ENCODE results near the gene CALN1. TPM values are rescaled to one million over a fixed set of nuclear protein-coding genes. Genes with fewer than 3 reads are reported as not detected.

Gene CALN1
- total and polyA plus RNA-seq, 2 experiments from 2014 or later = 7.6 to 14.5 TPM

DNA sequence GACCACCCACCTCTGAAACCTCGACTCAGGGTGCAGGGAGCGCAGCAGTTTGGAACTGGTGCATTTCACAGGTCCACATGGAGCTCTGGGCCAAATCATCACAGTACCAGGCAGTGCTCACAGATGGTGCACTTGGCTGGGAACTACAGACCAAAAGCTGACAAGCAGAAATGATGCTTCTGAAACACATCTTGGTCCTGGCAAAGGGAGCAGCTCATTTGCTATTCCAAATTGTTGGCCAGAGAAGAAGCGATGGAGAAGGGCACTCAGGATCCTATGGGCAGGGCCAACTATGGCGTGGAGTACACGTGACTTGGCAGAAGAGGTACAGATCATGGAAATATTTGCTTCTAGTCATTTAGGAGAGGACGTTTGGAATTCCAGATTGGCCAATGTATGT, 383.9 kb downstream of the CALN1 start:
- DNase-seq (ENCODE audit: low spot score) (no peak), ATAC-seq (no peak)
- Histone ChIP-seq H4K20me1 (replicated peaks; ENCODE audit: insufficient read depth) (no peaks in the 10 kb centered on the region), H3K9me2 (ENCODE audit: insufficient read depth) (peaks cover 7% of the 10 kb centered on the region), H3F3A (replicated peaks; ENCODE audit: low read depth) (no peaks in the 10 kb centered on the region), H3K4me3 (no peak overlapping the region), H2AFZ (no peak overlapping the region), H3K36me3 (ENCODE audit: insufficient read depth) (no peaks in the 10 kb centered on the region), H3K27me3 (ENCODE audit: insufficient read depth) (no peaks in the 10 kb centered on the region), H3K79me2 (replicated peaks; ENCODE audit: insufficient read depth) (no peaks in the 10 kb centered on the region), H3K27ac (ENCODE audit: low read depth) (no peak overlapping the region), H3K4me1 (ENCODE audit: insufficient read depth) (0 out of 2 replicates have a peak, but pooled peaks cover 9% of the 10 kb centered on the region), H3K4me2 (no peak overlapping the region)
- Mint-ChIP-seq H3K9me3 (no peaks in the 10 kb centered on the region), H3K4me3 (no peak overlapping the region), H3K27me3 (ENCODE audit: insufficient read depth, low read depth, poor library complexity) (peaks cover 4% of the 10 kb centered on the region), H3K27ac (no peak overlapping the region), H3K36me3 (ENCODE audit: low read depth) (peaks cover 13% of the 10 kb centered on the region; the same call in 1 of the 3 replicates), H3K4me1 (peaks cover 10% of the 10 kb centered on the region)
- TF ChIP-seq ZNF331 (CRISPR knock-in tag; IDR thresholded peaks at IDR 0.05; ENCODE audit: low read depth) (no peak), ZNF462 (CRISPR knock-in tag; IDR thresholded peaks at IDR 0.05) (no peak), EZH2phosphoT487 (IDR thresholded peaks at IDR 0.05; ENCODE audit: unreplicated experiment) (no peak), STAT1 (IDR thresholded peaks at IDR 0.05; ENCODE audit: unreplicated experiment) (no peak), JUNB (IDR thresholded peaks at IDR 0.05; ENCODE audit: unreplicated experiment) (no peak), EZH2 (IDR thresholded peaks at IDR 0.05; ENCODE audit: low read depth, unreplicated experiment) (no peak), ETS1 (IDR thresholded peaks at IDR 0.05) (no peak), POLR2AphosphoS5 (IDR thresholded peaks at IDR 0.05; ENCODE audit: low read depth) (no peak), CREB1 (CRISPR knock-in tag; IDR thresholded peaks at IDR 0.05; ENCODE audit: low read depth) (no peak), NANOG (IDR thresholded peaks at IDR 0.05; ENCODE audit: borderline replicate concordance) (no peak), ZNF114 (CRISPR knock-in tag; IDR thresholded peaks at IDR 0.05) (no peak)
- TF ChIP-seq, protein P1, sequence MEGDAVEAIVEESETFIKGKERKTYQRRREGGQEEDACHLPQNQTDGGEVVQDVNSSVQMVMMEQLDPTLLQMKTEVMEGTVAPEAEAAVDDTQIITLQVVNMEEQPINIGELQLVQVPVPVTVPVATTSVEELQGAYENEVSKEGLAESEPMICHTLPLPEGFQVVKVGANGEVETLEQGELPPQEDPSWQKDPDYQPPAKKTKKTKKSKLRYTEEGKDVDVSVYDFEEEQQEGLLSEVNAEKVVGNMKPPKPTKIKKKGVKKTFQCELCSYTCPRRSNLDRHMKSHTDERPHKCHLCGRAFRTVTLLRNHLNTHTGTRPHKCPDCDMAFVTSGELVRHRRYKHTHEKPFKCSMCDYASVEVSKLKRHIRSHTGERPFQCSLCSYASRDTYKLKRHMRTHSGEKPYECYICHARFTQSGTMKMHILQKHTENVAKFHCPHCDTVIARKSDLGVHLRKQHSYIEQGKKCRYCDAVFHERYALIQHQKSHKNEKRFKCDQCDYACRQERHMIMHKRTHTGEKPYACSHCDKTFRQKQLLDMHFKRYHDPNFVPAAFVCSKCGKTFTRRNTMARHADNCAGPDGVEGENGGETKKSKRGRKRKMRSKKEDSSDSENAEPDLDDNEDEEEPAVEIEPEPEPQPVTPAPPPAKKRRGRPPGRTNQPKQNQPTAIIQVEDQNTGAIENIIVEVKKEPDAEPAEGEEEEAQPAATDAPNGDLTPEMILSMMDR (conservative IDR thresholded peaks at IDR 0.05; ENCODE audit: low read depth in 2 of 2) = no peak
- TF ChIP-seq, protein P2, sequence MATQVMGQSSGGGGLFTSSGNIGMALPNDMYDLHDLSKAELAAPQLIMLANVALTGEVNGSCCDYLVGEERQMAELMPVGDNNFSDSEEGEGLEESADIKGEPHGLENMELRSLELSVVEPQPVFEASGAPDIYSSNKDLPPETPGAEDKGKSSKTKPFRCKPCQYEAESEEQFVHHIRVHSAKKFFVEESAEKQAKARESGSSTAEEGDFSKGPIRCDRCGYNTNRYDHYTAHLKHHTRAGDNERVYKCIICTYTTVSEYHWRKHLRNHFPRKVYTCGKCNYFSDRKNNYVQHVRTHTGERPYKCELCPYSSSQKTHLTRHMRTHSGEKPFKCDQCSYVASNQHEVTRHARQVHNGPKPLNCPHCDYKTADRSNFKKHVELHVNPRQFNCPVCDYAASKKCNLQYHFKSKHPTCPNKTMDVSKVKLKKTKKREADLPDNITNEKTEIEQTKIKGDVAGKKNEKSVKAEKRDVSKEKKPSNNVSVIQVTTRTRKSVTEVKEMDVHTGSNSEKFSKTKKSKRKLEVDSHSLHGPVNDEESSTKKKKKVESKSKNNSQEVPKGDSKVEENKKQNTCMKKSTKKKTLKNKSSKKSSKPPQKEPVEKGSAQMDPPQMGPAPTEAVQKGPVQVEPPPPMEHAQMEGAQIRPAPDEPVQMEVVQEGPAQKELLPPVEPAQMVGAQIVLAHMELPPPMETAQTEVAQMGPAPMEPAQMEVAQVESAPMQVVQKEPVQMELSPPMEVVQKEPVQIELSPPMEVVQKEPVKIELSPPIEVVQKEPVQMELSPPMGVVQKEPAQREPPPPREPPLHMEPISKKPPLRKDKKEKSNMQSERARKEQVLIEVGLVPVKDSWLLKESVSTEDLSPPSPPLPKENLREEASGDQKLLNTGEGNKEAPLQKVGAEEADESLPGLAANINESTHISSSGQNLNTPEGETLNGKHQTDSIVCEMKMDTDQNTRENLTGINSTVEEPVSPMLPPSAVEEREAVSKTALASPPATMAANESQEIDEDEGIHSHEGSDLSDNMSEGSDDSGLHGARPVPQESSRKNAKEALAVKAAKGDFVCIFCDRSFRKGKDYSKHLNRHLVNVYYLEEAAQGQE (IDR thresholded peaks at IDR 0.05; ENCODE audit: unreplicated experiment) = no peak

Data from GM23338 (cell line).